Nucleus accumbens (tissue), 56 donors: ENCODE measurements around the gene DPEP2.
"Not testable (repeated sequence)": the region's sequence is repeated elsewhere in the genome, so short reads cannot be mapped to it uniquely, and the experiment has no call there.

Experiments used
- DNase-seq, 56 donors: peaks; one replicate each; lab custom pipeline; 2025; lab: John Stamatoyannopoulos, UW

The DPEP2 gene, protein sequence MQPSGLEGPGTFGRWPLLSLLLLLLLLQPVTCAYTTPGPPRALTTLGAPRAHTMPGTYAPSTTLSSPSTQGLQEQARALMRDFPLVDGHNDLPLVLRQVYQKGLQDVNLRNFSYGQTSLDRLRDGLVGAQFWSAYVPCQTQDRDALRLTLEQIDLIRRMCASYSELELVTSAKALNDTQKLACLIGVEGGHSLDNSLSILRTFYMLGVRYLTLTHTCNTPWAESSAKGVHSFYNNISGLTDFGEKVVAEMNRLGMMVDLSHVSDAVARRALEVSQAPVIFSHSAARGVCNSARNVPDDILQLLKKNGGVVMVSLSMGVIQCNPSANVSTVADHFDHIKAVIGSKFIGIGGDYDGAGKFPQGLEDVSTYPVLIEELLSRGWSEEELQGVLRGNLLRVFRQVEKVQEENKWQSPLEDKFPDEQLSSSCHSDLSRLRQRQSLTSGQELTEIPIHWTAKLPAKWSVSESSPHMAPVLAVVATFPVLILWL

DNA sequence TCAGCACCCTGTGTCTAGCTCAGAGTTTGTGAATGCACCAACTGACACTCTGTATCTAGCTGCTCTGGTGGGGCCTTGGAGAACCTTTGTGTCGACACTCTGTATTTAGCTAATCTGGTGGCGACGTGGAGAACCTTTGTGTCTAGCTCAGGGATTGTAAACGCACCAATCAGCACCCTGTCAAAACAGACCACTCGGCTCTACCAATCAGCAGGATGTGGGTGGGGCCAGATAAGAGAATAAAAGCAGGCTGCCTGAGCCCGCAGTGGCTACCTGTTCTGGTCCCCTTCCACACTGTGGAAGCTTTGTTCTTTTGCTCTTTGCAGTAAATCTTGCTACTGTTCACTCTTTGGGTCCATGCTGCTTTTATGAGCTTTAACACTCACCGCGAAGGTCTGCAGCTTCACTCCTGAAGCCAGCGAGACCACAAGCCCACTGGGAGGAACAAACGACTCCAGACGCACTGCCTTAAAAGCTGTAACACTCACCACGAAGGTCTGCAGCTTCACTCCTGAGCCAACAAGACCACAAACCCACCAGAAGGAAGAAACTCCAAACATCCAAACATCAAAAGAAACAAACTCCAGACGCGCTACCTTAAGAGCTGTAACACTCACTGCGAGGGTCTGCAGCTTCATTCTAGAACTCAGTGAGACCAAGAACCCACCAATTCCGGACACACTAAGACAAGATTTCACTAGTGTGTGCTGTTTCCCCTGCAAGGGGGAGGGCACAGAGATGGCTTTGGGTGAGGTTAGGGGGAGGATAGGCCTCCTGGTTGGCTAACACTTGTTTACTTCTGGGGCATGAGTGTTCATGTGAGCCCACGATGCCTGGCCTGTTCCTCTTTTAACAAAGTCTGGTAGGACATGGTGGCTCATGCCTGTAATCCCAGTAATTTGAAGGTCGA, at the start of gene DPEP2:
Gene DPEP2, minus strand, starts transcription at position 706 of the 910 bp plus-strand sequence. CDS start 6,272 bp downstream, outside the sequence.
- peak in 5 of 56 donors; percentile 1 to 21 (median 6) for DNase-seq

DNA sequence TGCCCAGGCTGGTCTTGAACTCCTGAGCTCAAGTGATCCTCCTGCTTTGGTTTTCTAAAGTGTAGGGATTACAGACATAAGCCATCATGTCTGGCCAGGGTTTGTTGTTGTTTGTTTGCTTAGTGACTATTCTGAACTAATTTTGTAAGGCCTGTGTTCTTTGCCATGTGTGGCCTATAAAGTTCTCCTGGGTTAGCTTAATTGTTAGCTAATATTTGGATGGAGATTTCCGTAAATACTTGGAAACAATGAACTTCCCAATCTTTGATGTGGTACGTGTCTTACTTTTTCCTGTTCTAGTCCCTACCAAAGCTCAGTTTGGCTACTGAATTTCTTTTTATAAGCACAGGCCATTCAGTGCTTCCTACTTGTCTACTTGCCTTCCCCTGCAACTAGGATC, 48.7 kb upstream of the DPEP2 start:
- no peak for DNase-seq

DNA sequence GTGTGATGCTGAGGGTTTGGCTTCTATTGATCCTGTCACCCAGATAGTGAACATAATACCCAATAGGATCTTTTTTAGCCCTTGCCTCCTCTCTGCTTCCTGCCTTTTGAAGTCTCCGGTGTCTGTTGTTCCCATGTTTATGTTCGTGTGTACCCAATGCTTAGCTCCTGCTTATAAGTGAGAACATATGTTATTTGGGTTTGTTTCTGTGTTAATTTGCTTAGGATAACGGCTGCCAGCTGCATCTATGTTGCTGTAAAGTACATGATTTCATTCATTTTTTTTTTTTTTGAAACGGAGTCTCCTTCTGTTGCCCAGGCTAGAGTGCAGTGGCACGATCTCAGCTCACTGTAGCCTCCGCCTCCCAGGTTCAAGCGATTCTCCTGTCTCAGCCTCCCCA, 46.8 kb upstream of the DPEP2 start:
- DNase-seq = no peak

DNA sequence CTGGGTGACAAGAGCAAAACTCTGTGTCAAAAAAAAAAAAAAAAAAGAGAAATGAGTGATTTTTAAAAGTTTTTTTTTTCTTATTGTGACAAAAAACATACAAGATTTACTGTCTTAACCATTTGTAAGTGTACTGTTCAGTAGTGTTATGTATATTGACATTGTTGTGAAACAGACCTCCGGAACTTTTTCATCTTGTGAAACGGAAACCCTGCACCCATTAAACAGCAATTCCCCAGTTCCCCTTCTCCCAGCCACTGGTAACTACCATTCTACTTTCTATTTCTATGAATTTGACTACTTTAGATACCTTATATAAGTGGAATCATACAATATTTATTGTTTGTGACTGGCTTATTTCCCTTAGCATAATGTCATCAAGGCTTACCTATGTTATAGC, 42.5 kb upstream of the DPEP2 start:
- no peak for DNase-seq

DNA sequence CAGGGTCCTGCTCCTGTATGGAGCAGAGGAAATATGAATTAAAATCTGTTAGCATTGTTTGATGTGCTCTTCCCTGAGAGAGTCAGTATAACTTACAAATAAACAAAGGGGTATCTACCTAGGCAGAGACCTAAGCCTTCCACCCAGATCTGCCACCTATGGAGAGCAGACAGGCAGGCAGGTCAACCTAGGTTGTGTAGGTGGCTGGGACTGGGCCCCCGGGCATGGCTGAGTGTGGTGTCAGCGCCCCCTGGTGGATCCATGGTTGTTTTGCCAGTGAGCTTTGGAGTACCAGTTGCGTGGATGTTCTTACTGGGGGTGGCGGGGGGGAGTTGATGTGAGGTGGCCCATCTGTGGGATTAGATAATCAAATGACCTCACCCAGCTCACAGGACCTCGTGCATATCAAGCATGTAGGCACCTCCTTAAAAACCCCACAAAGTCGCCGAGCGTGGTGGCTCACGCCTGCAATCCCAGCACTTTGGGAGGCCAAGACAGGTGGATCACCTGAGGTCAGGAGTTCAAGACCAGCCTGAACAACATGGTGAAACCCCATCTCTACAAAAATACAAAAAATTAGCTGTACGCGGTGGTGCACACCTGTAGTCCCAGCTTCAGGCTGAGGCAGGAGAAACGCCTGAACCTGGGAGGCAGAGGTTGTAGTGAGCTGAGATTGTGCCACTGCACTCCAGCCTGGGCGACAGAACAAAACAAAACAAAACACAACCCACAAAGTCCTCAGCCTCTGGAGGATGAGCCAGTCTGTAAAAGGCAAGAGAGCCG, 41.4 kb upstream of the DPEP2 start:
- DNase-seq = peak in 51 of 56 donors; percentile 5 to 83 (median 49)

DNA sequence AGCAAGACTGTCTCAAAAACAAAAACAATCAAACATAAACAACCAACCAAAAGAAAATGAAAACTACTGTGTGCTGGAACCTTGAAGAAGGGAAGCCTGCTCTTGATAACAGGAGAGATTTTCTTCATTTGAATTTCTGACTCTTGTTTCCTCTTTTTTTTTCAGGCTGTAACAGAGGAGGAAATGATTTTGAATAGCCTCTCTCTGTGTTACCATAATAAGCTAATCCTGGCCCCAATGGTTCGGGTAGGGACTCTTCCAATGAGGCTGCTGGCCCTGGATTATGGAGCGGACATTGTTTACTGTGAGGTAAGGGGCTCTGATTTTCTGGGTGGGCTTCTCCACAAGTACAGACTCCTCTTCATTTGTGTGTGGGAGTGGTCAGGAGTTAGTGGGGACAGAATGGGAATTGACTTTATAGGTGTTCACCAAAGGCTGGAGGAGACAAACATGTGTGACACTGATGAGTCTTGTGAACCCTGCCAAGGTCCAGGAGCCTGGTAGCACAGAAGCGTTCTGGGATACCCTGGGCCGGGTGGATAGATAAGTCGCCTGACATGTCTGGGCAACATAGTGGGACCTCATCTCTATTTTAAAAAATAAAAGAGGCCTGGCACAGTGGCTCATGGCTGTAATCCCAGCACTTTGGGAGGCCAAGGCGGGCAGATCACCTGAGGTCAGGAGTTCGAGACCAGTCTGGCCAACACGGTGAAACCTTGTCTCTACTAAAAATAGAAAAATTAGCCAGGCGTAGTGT, 38.7 kb upstream of the DPEP2 start:
- peak in 1 of 56 donors; percentile 0 for DNase-seq

DNA sequence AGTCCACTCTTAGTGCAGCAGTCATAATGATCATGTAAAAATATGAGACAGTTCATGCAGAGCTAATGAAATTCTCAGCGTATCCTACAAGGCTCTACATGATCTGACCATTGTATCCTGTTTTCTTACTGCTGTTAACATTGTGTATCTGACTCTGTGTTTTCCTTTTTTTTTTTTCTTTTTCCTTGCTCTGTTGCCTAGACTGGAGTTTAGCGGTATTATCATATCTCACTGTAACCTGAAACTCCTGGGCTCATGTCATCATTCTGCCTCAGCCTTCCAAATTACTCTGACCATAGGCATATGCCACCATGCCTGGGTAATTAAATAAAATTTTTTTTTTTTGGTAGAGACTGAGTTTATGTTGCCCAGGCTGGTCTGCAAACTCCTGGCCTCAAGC, 35.9 kb upstream of the DPEP2 start:
- no peak for DNase-seq

DNA sequence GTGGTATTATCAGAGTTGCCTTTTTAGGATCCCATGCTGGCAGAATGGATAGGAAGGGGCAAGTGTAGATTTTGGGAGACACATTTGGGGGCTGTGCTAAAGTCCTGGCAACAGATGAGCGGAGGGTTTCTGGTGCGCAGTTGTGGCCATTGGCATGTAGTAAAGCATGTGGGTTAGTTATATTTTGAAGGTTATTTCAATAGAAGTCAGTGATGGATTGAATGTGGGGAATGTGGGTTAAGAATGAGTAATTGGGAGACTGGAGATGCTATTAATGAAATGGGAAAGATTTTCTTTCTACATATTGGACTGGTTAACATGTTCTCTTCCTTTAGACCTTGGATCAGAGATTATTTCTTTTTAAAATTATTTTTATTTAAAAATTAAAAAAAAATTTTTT, 33.8 kb upstream of the DPEP2 start:
- no peak for DNase-seq

DNA sequence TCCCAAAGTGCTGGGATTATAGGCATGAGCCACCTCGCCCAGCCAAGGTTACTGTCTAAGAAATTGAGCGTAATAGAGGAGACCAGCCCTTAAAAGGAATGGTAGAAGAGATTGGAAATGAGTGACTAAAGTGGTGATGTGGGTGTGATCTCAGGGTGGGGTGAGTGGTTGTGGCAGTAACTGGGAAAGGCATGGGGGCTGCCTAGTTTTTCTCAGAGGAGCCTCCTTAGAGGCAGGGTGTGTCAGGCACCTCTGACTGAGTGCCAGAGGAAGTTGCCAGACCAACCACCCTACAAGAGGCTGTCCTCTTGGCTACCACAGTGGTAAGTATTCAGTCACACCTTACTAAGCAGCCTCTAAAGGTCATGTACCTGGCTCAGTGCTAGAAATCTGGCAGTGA, 32.7 kb upstream of the DPEP2 start:
- peak in 5 of 56 donors; percentile 0 to 38 (median 11) for DNase-seq

DNA sequence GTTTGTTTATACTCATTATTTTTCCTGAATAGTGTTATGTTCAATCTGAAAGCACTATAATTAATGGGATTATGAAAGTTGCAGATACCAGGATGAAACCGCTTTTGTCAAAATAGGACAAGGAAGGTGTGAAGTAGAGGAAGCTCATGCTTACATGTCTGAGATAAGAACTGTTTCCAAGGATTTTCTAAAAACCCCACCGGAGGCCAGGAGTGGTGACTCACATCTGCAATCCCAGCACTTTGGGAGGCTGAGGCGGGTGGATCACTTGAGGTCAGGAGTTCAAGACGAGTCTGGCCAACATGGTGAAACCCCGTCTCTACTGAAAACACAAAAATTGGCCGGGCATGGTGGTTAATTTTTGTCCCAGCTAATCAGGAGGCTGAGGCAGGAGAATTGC, 30.8 kb upstream of the DPEP2 start:
- DNase-seq = not testable (repeated sequence)

DNA sequence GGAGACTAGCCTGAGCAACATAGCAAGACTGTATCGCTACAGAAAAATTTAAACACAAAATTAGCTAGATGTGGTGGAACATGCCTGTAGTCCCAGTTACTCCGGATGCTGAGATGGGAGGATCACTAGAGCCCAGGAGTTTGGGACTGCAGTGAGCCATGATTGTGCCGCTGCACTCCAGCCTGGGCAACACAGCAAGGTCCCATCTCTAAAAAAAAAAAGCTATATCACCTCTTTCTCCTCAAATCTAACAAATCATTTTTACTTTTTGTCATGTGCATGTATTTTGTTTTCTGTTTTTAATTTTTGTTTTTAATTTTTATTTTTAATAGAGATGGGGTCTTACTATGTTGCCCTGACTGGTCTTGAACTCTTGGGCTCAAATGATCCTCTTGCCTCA, 29.7 kb upstream of the DPEP2 start:
- DNase-seq = no peak

DNA sequence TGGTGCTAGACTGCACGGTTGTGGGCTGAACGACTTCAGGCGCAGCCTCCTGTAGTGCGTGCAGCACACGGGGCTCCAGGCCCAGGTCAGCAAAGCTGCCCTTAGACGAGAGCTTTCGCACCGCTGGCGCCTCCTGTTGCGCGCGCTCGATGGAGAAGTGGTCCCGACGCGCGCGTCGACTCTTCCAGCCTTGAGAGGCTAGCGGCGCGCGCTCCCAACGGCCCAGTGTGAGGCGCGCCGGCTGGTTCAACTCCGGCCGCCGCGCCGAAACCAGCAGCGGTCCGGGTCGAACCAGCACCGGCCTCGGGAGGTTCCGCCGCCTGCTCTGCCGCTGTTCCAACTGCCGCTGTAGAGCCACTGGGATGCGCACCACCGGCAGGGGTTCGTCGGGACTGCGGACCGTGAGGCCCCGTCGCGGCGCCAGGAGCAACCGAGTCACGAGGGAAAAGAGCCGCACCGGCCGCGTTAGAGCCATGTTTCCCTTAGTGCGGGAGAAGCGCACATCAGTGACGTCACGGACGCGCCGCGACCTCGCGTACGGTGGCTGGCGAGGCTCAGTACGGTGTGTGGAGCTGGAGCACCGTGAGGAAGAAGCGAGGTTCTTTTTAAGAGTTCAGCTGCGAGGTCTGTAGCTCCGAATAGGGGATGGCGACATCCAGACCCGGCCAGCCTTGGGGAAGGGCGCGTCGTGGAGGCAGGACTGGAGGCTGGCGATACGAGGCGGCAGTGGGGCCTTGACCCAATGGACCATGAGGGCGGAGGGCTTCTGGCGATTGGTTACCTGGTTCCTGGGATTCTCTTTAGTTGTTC, 23.6 kb upstream of the DPEP2 start, which contains the start of the genes DDX28 and DUS2:
Gene DDX28, minus strand, starts transcription at position 505 of the 810 bp plus-strand sequence. Its CDS starts 30 bp downstream, at position 475.
Gene DUS2, plus strand, starts transcription at position 557 of the 810 bp plus-strand sequence. CDS start 14,740 bp downstream, outside the sequence.
- peak in 55 of 56 donors; percentile 25 to 96 (median 87) for DNase-seq

DNA sequence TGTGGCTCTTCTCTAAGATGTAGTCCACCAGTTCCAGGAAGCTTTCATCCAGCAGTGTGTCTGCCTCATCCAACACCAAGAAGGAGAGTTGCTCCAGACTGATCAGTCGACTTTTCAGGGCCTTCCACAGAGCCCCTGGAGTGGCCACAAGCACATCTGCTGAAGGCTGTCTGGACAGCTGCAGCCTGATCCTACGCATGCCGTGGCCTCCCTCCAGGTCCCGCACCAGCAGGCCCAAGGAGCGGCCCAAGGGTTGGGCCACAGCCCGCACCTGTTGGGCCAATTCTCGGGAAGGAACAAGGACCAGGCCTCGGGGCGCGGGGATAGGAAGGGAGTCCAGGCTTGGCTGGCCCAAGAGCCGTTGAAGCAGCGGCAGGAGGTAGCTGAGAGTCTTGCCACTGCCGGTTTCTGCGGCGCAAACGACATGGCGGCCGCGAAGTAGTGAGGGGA, 23.0 kb upstream of the DPEP2 start:
- peak in 4 of 56 donors; percentile 30 to 33 (median 33) for DNase-seq

DNA sequence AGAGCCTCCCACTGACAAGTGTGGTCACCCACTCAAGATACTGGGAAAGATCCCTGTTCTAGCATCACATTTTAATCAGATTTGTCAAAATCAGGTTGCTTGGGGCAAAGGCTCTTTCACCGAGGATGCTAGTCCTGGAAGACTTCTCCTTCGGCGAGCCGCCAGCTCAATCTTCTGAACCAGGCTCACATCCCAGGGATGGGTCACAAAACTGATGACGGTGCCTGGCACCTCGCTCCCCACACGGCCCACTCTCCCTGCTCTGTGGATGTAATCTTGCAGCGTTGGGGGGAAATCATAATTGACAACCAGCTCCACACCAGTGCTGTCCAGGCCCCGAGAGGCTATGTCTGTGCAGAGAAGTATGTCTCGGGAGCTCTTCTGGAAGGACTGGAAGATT, 22.2 kb upstream of the DPEP2 start:
- no peak for DNase-seq

DNA sequence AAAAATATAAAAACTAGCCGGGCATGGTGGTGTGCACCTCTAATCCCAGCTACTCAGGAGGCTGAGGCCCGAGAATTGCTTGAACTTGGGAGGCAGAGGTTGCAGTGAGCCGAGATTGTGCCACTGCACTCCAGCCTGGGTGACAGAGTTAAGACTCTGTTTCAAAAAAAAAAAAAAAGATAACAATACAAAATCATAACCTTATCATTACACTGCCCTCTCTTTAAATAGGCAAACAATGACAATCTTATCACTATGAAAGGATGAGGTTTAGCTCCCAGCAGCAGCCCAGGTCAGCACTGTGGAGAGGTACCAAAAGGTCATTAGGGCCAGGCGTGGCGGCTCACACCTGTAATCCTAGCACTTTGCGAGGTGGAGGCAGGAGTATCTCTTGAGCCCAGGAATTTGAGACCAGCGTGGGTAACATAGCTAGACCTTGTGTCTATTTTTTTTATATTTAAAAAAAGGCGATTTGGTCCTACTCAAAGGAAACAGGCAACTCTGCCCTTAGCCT, 19.9 kb upstream of the DPEP2 start:
- DNase-seq = no peak

DNA sequence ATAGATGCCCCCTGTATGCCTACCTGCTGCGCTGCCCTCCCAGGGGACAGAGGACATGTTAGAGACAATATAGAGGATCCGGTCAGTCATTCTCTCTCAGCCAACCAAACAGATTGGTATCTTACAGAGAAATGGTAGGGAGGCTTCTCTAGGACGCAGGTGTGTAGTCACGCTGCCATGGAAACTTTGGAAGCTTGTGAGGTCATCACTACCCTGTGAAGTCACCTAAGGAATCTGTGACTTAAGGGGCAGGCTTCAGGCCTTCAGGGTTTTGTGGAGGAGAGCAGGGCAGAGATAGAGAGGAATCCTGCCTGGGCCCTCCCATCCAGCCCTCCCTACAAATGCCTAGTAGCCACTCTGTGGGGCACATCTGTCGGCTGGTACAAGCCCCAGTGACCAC, 16.4 kb upstream of the DPEP2 start, which contains the start of gene DPEP2NB:
Gene DPEP2NB, minus strand, starts transcription at position 231 of the 400 bp plus-strand sequence. Its CDS starts 141 bp downstream, at position 90.
- no peak for DNase-seq

DNA sequence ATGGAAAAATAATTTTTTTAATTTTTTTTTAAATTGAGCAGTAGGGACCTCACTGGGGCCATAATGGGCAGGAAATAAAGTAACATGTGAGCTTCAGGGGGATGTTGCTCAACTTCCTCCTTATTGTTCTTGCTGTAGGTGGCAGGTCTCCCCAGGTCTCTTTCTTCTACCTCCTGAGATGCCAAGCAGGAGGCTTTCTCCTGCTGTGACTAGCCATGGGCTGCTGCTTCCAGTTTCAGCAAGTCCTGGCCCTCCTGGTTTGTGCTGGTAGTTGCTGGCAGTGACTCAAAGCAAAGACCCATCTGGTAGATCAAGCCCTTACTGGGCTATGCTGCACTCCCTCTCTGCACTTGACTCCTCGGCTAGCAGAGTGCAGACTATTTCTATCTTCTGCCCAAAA, 14.2 kb upstream of the DPEP2 start:
- DNase-seq = no peak

DNA sequence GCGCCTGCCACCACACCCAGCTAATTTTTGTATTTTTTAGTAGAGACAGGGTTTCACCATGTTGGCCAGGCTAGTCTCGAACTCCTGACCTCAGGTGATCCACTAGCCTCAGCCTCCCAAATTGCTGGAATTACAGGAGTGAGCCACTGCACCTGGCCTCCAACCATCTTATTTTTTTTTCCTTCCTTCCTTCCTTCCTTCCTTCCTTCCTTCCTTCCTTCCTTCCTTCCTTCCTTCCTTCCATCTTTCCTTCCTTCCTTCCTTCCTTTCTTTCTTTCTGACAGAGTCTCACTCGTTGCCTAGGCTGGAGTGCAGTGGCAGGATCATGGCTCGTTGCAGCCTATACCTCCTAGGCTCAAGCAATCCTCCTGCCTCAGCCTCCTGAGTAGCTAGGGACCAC, 10.6 kb upstream of the DPEP2 start:
- DNase-seq = not testable (repeated sequence)
